H9 (cell line): ENCODE data around the gene RASGRP3. TPM values are rescaled to one million over a fixed set of nuclear protein-coding genes. Genes with fewer than 3 reads are reported as not detected.

Experiments used
- DNase-seq: peaks from one replicate; pipeline ENCODE4 v3.0.0-alpha.2; 2017
- H2AFZ ChIP-seq: one replicate; pipeline ENCODE4 v1.6.1; 2013; ENCODE audit warnings: mild to moderate bottlenecking, low read length, control low read depth, moderate library complexity
- H2AK5ac ChIP-seq: 2 replicates; pipeline ENCODE4 v1.6.1; 2013; ENCODE audit warnings: low read length, control low read depth, mixed read lengths; ENCODE audit not compliant: insufficient read length
- H2BK120ac ChIP-seq: one replicate; pipeline ENCODE4 v1.6.1; 2013; ENCODE audit warnings: low read depth, mild to moderate bottlenecking, low read length, control low read depth, inconsistent platforms; ENCODE audit not compliant: poor library complexity, severe bottlenecking
- H2BK12ac ChIP-seq: 2 replicates; pipeline ENCODE4 v1.6.1; 2013; ENCODE audit warnings: low read length, control low read depth, mixed read lengths, low read depth; ENCODE audit not compliant: insufficient read length
- H2BK15ac ChIP-seq: 2 replicates; pipeline ENCODE4 v1.6.1; 2013; ENCODE audit warnings: low read depth, low read length, control low read depth
- H2BK20ac ChIP-seq: one replicate; pipeline ENCODE4 v1.6.1; 2013; ENCODE audit warnings: low read depth, mild to moderate bottlenecking, low read length, control low read depth, inconsistent platforms; ENCODE audit not compliant: poor library complexity, severe bottlenecking
- H2BK5ac ChIP-seq: 2 replicates; pipeline ENCODE4 v1.6.1; 2013; ENCODE audit warnings: low read length, control low read depth, mixed read lengths; ENCODE audit not compliant: insufficient read length
- H3K14ac ChIP-seq: 2 replicates; pipeline ENCODE4 v1.6.1; 2013; ENCODE audit warnings: low read length, control low read depth; ENCODE audit not compliant: insufficient read depth
- H3K18ac ChIP-seq: 2 replicates; pipeline ENCODE4 v1.6.1; 2013; ENCODE audit warnings: low read depth, mild to moderate bottlenecking, mixed read lengths, low read length, control low read depth; ENCODE audit not compliant: insufficient read length
- H3K23ac ChIP-seq: 2 replicates; pipeline ENCODE4 v1.6.1; 2013; ENCODE audit warnings: low read length, control low read depth, mixed read lengths, low read depth; ENCODE audit not compliant: insufficient read length
- H3K23me2 ChIP-seq: 2 replicates; pipeline ENCODE4 v1.6.1; 2013; ENCODE audit warnings: low read depth, mild to moderate bottlenecking, mixed read lengths, low read length, control low read depth; ENCODE audit not compliant: insufficient read length, poor library complexity, severe bottlenecking
- H3K27ac ChIP-seq: 2 replicates; pipeline ENCODE4 v1.5.1; 2013; ENCODE audit warnings: low read length, control low read depth, mixed read lengths, low read depth; ENCODE audit not compliant: insufficient read length
- H3K27me3 ChIP-seq: 2 replicates; pipeline ENCODE4 v1.6.1; 2013; ENCODE audit warnings: low read length, control low read depth, inconsistent platforms; ENCODE audit not compliant: insufficient read depth
- H3K4ac ChIP-seq: 2 replicates; pipeline ENCODE4 v1.6.1; 2013; ENCODE audit warnings: low read depth, mild to moderate bottlenecking, control low read depth, inconsistent platforms, low read length, moderate library complexity
- H3K4me1 ChIP-seq: 2 replicates; pipeline ENCODE4 v1.6.1; 2013; ENCODE audit warnings: low read length, control low read depth, inconsistent platforms; ENCODE audit not compliant: insufficient read depth
- H3K4me2 ChIP-seq: 2 replicates; pipeline ENCODE4 v1.6.1; 2013; ENCODE audit warnings: low read length, control low read depth, mixed read lengths; ENCODE audit not compliant: insufficient read length, insufficient read depth
- H3K56ac ChIP-seq: 2 replicates; pipeline ENCODE4 v1.6.1; 2013; ENCODE audit warnings: low read depth, mild to moderate bottlenecking, mixed read lengths, low read length, control low read depth; ENCODE audit not compliant: insufficient read length
- H3K79me1 ChIP-seq: 2 replicates; pipeline ENCODE4 v1.6.1; 2013; ENCODE audit warnings: low read depth, mild to moderate bottlenecking, moderate library complexity, low read length, control low read depth, inconsistent platforms; ENCODE audit not compliant: insufficient read depth, poor library complexity, severe bottlenecking
- H3K79me2 ChIP-seq: 2 replicates; pipeline ENCODE4 v1.6.1; 2013; ENCODE audit warnings: low read length, control low read depth, inconsistent platforms; ENCODE audit not compliant: insufficient read depth
- H3K9ac ChIP-seq: 2 replicates; pipeline ENCODE4 v1.6.1; 2013; ENCODE audit warnings: low read length, control low read depth, mixed read lengths; ENCODE audit not compliant: insufficient read length; ENCODE audit errors: extremely low read depth
- H3K9me3 ChIP-seq: one replicate; pipeline ENCODE4 v1.6.1; 2013; ENCODE audit warnings: low read depth, low read length, inconsistent platforms; ENCODE audit not compliant: control insufficient read depth
- H3T11ph ChIP-seq: one replicate; pipeline ENCODE4 v1.6.1; 2013; ENCODE audit warnings: mild to moderate bottlenecking, low read length, control low read depth, inconsistent platforms
- H4K20me1 ChIP-seq: one replicate; pipeline ENCODE4 v1.6.1; 2013; ENCODE audit not compliant: control insufficient read depth, insufficient read length, insufficient read depth
- H4K5ac ChIP-seq: 2 replicates; pipeline ENCODE4 v1.6.1; 2013; ENCODE audit warnings: low read depth, mild to moderate bottlenecking, mixed read lengths, low read length, control low read depth; ENCODE audit not compliant: insufficient read length
- H4K8ac ChIP-seq: replicated peaks from 2 replicates; pipeline ENCODE4 v1.6.1; 2013; ENCODE audit warnings: low read length, control low read depth, mixed read lengths, low read depth; ENCODE audit not compliant: insufficient read length
- H4K91ac ChIP-seq: 2 replicates; pipeline ENCODE4 v1.6.1; 2013; ENCODE audit warnings: low read depth, mild to moderate bottlenecking, moderate library complexity, mixed read lengths, low read length, control low read depth; ENCODE audit not compliant: insufficient read length
- H3K27ac Mint-ChIP-seq, 3 experiments: 2 replicates in 2 of 3; 3 replicates in 1 of 3; pipeline ENCODE4 v1.8.0; 2020 to 2021; ENCODE audit warnings: mixed read lengths in 3 of 3, mild to moderate bottlenecking in 1 of 3, moderate library complexity in 1 of 3
- H3K27me3 Mint-ChIP-seq: 2 replicates; pipeline ENCODE4 v1.8.0; 2021; ENCODE audit warnings: low read depth, mild to moderate bottlenecking, moderate library complexity, mixed read lengths
- H3K36me3 Mint-ChIP-seq, 3 experiments: 2 replicates in 2 of 3; 3 replicates in 1 of 3; pipeline ENCODE4 v1.8.0; 2020 to 2021; ENCODE audit warnings: low read depth in 3 of 3, mixed read lengths in 3 of 3; ENCODE audit not compliant: insufficient read depth in 1 of 3
- H3K4me1 Mint-ChIP-seq, 2 experiments: 2 replicates each; pipeline ENCODE4 v1.8.0; 2020; ENCODE audit warnings: mixed read lengths in 2 of 2
- H3K4me3 Mint-ChIP-seq, 2 experiments: 2 replicates in 1 of 2; 3 replicates in 1 of 2; pipeline ENCODE4 v1.8.0; 2020 to 2021; ENCODE audit warnings: mild to moderate bottlenecking in 2 of 2, mixed read lengths in 2 of 2, moderate library complexity in 1 of 2
- H3K9me3 Mint-ChIP-seq, 2 experiments: 2 replicates in 1 of 2; 3 replicates in 1 of 2; pipeline ENCODE4 v1.8.0; 2020; ENCODE audit warnings: mild to moderate bottlenecking in 2 of 2, mixed read lengths in 2 of 2, moderate library complexity in 1 of 2
- WGBS: extraction: QIAGEN DNeasy Blood & Tissue Kit; methylation state at CpG from one replicate; pipeline ENCODE4 v1.1.7; 2013; ENCODE audit warnings: missing lambda C conversion rate, low lambda C conversion rate, mixed read lengths; ENCODE audit not compliant: insufficient read length; ENCODE audit errors: extremely low coverage; 5-methylcytosine and 5-hydroxymethylcytosine counted together
- total RNA-seq: library from RNA; stranded (reverse); gene quantifications from 2 replicates; pipeline ENCODE4 v1.2.1, GENCODE V29; 2021
- TF ChIP-seq, protein P1 (sequence below): fragments of 200-600 bp; sonication (generic); conservative IDR thresholded peaks from 3 replicates; pipeline ENCODE4 v1.8.0; 2021; ENCODE audit warnings: antibody characterized with exemption, mild to moderate bottlenecking

The RASGRP3 gene
- total RNA-seq, 1 experiment from 2014 or later = not detected

DNA sequence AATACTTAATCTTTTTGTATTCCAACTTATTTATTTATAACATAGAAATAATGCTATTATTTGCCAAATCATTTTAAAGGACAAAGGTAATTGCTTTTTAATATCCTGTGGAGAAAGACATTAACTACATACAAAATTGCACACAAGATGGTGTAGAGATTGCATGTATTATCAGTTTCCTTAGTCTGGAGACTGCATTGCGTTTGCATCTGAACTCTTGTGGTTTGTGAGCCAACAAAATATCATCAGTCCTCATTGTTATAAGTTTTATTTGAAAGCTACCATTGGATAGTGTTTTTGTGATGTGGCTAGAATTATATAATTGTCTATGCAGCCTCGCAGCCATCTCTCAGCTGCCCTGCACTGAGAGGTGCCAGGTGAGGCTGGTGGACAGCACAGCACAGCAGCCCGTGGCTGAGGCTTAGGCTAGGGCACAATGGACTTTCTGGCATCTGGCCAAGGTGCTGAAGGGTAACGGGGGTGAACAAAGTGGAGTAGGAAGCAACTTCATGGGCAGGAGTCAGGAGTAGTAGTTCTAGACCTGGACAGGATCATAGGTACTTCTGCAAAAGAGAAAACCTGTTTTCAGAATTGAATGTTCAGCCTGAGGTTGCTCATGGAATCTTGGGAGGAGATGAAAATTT lies 15.1 kb downstream of the RASGRP3 start:
- Histone ChIP-seq H3K79me1 (no peaks in the 10 kb centered on the region), H2BK5ac (no peak overlapping the region), H2BK12ac (no peak overlapping the region), H3T11ph (no peak overlapping the region), H3K4me1 (no peaks in the 10 kb centered on the region), H4K8ac (no peak overlapping the region), H2BK15ac (no peak overlapping the region), H4K91ac (no peak overlapping the region), H3K9me3 (no peaks in the 10 kb centered on the region), H2AFZ (no peak overlapping the region), H4K20me1 (no peaks in the 10 kb centered on the region), H3K14ac (no peak overlapping the region), H2BK120ac (no peak overlapping the region), H3K27me3 (no peaks in the 10 kb centered on the region), H3K56ac (no peak overlapping the region), H3K9ac (no peak overlapping the region), H2AK5ac (no peak overlapping the region), H3K4ac (no peak overlapping the region), H3K79me2 (no peaks in the 10 kb centered on the region), H3K27ac (no peak overlapping the region), H3K23ac (no peak overlapping the region), H2BK20ac (no peak overlapping the region), H3K18ac (no peak overlapping the region), H4K5ac (no peak overlapping the region), H3K23me2 (no peaks in the 10 kb centered on the region), H3K4me2 (no peak overlapping the region)
- no CpG with 5 or more reads among the region's 4 CpGs for WGBS
- no peak overlapping the region for H3K27ac Mint-ChIP-seq
- H3K27me3 Mint-ChIP-seq = no peaks in the 10 kb centered on the region
- TF ChIP-seq, protein P1, sequence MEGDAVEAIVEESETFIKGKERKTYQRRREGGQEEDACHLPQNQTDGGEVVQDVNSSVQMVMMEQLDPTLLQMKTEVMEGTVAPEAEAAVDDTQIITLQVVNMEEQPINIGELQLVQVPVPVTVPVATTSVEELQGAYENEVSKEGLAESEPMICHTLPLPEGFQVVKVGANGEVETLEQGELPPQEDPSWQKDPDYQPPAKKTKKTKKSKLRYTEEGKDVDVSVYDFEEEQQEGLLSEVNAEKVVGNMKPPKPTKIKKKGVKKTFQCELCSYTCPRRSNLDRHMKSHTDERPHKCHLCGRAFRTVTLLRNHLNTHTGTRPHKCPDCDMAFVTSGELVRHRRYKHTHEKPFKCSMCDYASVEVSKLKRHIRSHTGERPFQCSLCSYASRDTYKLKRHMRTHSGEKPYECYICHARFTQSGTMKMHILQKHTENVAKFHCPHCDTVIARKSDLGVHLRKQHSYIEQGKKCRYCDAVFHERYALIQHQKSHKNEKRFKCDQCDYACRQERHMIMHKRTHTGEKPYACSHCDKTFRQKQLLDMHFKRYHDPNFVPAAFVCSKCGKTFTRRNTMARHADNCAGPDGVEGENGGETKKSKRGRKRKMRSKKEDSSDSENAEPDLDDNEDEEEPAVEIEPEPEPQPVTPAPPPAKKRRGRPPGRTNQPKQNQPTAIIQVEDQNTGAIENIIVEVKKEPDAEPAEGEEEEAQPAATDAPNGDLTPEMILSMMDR = no peak
- no peak overlapping the region for H3K4me3 Mint-ChIP-seq
- H3K4me1 Mint-ChIP-seq = no peaks in the 10 kb centered on the region
- peaks cover 0 to 5% (median 4%) of the 10 kb centered on the region in 3 experiments; a peak in 2 of 7 replicates for H3K36me3 Mint-ChIP-seq
- peak; percentile 34 for DNase-seq
- peaks cover 1 to 5% of the 10 kb centered on the region in 2 experiments; a peak in 4 of 5 replicates for H3K9me3 Mint-ChIP-seq
